ENCODE measurements around the gene S100A11.

S100A11 gene

DNA sequence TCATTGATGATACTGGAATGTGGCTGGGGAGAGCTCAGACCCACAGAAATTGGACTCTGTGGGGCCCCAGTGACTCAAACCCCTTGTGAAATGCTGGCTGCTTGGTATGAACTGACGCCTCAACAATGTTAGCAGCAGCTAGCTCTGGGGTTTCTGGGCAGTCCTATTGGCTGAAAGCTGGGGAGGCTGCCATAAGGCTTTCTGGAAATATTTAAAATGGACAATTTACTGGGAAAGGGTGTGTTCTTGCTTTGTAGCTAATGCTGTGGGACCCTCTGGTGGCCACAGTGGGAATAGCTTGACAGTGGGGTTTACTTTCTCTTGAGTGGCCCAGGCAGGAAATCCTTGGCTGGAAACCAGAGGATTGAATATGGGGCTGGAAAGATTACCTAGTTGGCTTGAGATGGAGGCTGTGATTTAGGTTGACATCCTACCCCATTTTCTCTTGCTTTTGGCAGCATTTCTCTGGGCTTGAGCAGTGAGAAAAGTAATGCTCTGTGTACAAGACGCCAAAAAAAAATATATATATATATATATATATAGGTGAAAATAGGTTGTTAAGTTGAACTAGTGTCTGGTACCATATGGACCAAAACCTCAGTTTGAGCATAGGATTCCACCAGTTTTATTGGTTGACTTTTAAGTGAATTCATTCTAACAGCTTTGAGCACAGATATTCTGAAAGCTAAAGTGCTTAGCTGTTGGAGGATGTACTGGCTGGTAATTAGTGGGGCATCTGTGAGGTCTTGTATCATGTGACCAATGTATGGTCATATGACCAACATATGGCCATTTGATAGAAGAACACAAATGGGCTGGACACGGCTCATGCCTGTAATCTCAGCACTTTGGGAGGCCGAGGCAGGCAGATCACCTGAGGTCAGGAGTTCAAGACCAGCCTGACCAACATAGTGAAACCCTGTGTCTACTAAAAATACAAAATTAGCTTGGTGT is 34.9 kb downstream of the S100A11 start:
- peak; percentile 67 for DNase-seq

DNA sequence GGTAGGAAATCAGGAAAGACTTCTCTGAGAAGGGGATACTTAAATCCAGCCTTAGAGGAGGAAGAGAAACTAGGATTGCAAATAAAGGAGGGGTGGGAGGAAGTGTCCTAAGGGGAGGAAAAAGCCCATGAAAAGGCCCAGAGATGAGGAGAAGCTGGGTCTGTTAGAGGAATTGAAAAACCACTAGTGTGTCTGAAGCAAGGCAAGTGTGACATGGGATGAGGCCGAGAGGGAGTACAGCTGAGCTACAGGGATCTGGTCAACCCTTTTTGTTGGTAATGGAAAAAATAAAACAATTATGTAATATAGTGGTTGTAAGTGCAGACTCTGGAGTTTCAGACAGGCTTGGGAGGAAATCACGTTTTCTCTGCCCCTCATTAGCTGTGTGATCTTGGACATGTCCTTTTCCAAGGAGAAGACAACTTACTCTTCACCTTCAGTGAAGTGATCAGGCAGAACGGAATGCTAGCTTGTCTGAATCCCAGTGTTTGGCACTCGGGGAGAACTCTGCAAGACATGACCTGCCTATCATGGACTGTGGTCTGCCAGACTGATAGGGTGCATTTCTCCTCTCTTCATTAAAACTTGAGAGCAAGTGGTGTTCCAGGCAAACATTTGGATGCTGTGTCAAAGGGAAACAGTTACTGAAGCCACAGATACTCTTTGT is 35.7 kb downstream of the S100A11 start:
- no peak for DNase-seq

DNA sequence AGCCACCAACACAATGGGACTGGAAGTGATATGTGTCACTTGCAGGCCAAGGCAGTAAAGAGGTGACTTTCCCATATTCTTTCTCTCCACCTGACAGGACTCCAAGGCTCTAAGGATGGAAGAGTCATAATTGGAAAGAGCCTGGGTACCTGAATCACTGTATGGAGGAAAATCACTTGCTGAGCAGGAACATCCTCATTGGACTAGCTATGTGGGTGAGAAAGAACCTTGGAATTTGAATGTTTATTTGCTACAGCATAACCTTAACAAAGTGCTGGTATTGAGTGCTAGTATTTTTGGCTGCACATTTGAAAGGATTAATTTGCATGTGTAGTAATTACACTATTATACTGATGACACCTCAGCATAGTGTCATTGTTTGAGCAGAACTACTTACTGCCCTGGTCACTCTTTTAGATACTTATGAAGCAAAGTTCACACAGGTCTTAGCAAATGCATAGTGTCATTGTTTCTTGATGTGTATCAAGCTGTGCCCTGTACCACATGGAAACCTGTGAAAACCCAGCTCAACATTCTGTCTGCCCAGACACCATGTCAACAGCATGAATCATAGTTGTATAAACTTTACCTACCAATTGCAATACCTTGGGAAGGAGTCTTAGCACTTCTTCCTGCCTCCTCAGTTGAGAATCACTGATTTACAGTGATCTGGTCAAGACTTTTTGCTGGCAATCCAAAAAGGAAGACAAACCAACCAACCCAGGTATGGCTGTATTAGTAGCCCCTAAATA is 38.0 kb downstream of the S100A11 start:
- no peak for DNase-seq

DNA sequence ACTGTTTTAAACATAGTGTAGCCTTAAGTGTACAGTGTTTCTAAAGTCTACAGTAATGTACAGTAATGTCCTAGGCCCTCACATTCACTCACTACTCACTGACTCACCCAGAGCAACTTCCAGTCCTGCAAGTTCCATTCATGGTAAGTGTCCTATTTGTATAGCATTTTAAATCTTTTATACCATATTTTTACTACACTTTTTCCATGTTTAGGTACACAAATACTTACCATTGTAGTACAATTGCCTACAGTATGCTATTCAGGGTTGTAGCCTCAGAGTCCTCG is 39.6 kb downstream of the S100A11 start:
- DNase-seq: no peak

DNA sequence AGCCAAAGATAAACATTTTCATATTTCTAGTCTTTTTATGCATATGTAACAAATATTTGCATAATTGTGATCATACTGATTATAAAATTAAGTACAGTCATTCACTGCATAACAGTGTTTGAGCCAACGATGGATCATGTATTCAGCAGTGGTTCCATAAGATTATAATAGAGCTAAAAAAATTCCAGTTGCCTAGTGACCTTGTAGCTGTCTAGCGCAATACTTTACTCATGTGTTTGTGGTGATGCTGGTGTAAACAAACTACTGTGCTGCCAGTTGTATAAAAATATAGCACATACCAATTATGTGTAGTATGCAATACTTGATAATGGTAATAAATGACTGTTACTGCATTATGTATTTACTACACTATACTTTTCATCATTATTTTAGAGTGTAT is 41.0 kb downstream of the S100A11 start:
- no peak for DNase-seq

DNA sequence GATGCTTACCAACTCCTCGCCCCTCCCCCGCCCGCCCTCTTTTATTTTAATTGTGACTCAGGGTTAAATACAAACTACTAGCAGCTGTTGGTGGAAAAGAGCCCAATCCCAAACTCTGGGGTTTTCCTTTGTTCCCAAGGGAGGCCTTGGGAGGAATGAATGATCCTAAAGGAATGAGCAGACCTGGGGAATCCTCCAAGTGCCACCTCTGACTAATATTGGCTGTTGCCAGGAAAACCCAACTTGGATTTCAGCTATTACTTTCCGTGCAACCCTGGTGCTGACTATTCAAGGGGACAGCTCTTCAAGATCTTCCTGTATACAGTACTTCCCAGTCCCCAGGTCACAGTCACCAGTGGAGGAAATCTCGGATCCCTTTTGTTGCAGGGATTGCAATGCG is 41.8 kb downstream of the S100A11 start:
- DNase-seq: no peak

DNA sequence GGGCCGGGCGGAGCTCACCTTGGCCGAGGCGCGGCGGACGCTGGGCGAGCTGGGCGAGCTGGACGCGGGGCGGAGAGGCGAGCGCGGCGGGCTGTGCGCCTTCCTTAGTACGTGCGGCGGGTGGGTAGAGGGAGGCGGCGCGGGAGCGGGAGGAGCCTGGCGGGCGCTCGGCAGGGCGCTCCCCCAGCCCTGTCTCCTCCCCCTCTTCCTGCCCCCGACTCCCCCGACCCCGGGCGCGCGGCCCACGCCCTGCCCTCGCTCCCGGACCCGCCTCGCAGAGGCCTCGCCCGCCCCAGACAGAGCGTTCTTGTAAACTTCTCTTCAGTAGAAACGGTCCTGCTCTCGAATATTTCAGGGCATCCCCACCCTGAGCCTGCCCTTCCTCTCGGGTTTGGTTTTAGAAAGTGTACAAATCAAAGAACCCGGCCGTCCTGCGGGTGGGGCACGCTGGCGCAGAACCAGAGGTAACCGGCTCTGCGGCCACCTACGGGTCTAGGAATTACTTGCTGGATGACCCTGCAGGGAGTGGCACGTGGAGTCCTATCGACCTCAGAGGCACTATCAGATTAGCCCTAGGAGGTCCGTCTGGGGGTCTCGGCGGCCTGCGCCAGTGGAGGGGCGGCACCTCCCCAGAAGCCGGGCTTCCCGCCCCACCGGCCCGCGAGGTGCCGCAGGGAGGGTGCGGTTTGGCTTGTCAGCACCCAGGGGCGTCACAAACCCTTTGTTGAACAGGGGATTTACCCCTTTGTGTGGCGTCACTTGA is 42.9 kb downstream of the S100A11 start, which contains the start of gene S100A10:
TSS of gene S100A10 (minus strand) at position 126 of the 763 bp plus-strand sequence. CDS start 7,629 bp downstream, outside the sequence.
- DNase-seq: no peak

DNA sequence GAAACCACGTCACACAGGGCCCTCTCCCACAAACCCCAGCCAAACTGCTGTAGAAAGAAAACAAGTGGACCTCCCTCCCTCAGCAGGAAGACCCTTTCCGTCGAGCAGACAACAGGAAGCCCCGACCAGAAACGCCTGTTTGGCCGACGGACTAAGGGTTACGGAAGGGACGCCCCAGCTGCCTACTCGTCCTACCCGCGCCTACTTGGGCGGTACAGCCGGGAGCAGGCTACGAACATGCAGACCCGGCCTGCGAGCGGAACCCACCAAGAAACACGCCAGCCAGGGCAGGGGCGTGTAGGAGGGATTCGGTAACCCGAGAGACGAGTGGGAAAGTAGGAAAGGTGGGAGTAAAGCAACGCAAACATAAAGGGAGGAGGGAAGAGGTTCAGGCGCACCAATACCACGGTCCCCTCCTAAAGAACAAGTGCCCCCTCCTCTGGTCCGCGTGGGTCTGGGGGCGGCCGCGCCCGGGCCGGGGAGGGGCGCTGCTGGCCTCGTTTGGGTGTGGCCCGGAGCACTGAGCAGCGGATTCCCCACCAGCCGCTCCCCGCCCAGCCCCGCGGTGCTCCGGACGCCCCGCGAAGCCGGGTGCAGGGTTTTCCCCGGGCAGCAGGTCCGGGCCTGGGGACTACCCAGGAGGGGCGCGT is 43.6 kb downstream of the S100A11 start:
- no peak for DNase-seq

DNA sequence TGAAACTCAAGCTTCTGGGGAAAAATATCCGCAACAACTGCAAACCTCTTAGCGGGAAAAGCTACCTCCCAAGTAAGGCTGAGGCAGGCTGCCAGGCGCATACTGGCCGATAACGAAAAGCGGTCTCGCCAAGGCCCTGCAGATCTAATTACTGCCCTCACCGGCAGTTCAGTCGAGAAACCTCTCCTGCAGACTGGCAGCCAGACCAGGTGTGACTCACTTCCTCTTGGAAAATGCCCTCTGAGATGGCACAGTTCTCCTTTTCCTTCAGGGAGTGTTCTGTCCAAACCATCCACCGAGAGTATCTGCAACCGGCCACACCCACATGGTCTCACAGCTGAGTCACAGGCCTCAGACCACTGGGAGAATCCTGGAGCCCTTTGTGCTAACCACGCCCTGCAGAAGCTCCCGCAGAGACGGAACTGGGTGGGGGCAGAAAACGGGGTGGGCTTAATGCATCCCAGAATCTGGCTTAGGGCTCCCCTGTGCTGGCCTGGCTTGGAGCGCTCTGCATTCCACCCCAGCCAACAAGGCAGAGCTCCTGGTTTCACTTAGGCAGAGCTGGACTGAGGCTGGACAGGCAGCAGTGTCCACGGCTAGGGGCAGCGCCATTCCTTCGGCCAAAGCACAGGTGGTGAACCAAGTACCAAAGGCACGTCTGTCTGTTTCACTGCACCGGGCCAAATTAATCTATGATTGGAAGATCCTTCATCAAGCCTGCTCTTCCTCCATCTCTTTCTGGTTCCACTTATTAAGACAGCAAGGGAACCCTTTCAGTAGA is 44.3 kb downstream of the S100A11 start:
- no peak for DNase-seq

DNA sequence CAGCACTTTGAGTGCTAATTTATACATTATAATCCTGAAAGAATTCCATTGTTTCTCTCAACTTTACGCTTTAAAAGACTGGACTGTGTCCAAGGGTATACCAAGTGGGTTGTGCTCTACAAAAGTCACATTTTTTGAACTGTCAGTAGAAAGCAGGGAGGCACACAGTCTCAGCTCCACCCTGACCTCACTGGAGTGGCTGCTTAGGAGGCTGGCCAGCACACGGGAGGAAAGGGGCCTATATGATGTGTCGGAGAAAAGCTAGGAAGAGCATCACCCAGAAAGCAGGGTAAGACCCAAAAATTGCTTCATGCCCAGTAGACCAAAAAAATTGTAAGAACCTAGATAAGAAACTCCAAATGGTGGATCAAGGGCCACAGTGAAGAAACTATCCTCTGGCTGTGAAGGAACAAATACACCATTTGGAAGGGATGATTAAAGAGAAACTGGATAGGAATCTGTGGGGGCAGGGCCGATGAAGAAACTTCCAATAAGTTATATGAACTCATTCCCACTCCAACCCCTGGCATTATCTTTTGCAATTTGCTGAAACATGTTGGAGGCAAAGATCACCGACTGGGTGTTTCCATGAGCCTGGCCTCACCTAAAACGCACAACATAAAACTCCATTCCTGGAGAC is 45.0 kb downstream of the S100A11 start:
- DNase-seq: no peak

DNA sequence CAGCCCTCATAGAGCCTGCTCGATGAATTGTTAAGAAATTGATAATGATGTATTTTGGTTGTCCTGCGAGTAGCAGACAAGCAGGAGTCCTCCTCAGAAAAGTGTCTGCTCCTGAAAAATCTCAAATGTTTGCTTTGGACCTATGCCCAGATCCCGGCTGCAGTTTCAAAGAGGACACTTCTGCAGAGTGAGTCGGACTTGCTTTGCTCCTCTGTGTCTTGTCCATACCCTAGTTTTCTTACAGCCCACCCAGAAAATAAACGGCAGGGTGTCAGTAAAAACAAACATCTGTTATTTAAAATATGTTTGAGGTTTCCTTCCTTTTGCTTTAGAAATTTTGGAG is 46.0 kb downstream of the S100A11 start:
- no peak for DNase-seq

DNA sequence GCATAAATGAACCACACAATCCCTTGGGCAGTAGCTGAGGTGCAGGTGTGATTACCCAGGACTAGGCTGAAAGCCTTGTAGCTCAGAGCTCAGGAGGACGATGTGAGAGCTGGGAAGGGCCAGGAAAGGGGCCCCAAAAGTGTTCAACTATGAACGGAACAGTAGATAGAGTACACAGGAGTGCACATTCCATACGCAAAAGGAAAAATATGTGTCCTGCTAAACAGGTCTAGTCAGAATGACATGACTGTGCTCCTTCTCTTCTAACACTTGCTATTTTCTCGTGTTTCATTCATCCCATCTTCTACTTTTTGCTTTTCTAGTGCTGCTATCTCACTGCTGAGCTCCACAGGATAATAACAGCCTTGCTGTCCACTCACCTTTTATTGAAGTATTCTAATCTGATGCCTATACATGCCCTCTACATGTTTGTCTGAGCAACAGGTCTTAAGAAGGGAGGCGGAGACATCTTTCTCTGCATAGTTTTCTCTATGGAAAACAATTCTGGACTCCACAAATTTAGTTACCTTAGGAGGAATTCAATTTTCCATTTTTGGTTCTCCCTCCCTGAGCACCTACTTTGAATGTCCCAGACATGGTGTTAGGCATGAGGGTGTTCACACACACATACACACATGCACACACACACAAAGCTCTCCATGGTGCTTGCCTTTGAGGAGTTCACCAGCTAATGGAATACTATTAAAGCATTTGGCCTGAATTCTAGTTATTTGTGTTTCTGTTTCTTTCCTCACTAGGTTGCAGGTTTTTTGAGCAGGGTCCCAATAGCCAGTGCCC is 46.5 kb downstream of the S100A11 start:
- DNase-seq: no peak

DNA sequence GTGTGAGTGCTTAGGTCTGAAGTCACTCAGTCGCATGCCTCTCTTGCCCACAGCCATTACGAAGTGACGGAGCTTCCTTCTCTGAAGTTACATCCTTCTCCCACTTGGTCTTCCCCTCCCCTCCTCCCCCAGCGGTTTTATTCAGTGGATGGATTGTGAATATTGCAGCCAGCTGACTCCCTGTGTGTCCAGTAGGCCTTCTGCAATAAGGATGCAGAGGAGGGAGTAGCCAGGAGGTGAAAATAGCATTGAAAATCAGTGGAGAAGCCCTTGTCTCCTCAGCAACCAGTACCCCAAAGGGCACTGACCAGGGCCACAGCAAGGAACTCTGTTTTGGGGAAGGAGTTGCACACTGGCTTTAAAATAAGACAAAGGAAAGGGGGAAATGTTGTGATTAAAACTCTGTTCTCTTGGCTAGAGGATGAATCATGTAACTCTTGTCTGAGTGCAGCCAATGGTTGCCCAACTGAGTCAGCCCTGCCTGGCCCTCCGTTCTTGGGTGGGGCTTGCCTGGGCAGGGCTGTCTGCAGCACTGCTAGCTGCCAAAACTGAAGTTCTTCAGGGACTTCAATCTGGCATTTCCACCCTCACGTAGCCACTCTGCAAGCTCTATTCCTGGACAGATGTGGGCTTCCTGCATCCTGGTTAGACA is 47.5 kb downstream of the S100A11 start:
- no peak for DNase-seq

DNA sequence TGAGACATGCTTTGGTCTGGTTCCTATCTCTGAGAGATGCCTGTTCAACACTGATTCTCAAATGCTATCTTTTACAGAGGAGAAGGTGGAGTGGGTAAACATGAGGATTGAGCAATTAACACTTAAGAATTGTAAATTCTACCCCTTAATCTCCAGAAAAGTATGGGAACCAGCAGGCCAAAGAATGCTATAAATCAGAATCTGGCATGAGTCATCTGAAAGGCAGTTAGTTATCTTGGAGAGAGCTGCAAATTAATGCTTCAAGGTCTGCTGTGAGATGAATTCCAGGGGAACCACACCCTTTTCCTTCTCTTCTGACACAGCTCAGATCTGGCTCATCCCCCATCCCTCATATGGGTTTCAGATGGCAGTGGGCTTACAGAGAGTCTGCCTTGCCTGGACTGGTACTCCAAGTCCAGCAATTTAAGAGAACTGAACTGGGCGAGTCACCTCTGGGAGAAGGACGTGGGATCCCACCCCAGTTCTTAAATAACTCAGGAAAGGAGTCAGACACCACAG is 48.3 kb downstream of the S100A11 start:
- DNase-seq: no peak

DNA sequence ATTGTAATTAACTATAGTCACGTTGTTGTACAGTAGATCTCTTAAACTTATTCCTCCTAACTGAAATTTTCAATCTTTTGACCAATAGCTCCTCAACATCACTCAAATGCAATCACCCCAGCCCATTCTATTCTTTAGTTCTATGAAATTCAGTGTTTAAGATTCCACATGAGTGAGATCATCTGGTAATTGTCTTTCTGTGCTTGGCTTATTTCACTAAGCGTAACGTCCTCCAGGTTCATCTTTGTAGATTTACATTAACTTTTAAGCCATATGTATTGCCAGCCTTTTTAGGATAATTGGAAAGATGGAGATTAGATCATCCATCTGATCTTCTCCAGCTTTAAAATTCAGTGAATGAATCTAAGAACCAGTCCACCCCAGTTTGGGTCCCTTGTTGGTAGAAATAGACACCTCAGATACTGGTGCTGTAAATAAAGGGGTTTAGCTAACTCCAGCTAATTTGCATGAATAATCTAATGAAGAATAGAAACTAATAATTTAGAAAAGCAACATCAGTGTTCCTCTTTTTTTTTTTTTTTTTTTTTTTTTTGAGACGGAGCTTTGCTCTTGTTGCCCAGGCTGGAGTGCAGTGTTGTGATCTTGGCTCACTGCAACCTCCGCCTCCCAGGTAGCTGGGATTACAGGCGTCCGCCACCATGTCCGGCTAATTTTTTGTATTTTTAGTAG is 50.2 kb downstream of the S100A11 start:
- DNase-seq: no peak

DNA sequence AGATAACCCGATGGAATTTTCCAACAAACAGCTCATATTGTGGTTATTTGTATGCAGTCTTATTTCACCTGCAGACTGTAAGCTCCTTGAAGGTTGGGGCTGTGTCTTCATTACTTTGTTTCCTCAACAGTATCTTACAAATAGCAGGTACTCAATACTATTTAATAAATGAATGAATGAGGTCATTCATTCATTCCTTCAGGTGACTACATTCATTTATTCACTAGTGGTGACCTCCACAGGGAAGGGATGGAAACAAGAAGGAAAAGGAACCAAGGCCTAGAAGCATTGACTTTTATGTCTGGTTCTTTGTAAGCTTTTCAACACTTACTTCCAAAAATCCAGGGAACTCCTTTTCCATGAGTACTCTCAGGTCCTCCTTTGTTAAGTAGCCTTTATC is 51.0 kb downstream of the S100A11 start:
- no peak for DNase-seq

DNA sequence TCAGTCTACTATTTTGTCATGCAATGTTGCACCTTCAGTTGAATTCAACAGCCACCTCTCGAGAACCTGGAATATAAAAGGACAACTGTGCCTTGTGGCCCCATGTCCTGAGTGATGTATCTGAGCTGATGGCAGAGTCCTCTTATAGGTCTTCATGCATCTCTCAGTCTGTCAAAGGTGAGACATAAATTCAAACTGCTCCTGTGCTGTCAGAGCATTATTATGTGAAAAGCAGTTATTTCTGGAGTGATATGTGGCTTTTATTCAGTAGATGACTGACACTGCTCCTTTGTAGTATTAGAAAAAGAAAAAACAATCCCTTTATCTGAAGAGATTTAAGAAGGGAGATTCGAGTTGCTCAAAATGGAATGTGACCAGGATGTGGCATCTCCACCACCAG is 51.5 kb downstream of the S100A11 start:
- DNase-seq: no peak

DNA sequence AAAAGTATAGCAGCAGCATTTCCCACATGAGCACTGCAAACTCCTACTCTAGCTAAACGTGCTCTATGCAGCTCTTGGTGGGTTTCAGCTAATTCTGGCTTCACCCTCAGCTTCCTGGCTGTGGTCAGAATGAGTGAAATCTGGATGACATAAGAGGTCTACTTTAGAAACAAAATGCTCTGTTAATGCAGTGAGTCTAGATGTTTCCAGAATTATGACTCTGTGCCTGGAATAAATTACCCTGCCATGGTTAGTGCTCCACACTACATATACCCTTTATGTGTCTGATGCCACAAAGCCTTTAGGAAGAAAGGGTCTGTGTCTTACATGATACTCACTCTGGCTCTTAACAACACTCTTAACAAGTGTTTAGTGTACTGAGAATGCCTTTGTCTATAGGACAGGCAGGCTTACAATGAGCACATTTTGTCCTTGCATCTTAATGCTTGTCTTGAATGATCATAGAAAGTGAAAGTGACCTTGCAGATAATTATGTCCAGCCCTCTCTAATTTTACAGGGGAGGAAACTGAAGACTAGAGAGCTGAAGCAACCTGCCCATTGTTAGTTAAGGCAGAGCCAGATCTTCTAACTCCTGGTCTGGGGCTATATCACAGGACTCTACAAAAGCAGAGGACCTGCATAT is 52.4 kb downstream of the S100A11 start:
- DNase-seq: no peak

All from NCI-H2227 treated with DMSO at 0.1 percent for 48 hours (cell line).